Measurements from ENCODE around the gene GRM4.

GRCh38 chr6:34035704-34036356, 110.1 kb downstream of the GRM4 start:
- no peak for TF ChIP-seq EZH2 (IDR thresholded peaks at IDR 0.05; ENCODE audit: insufficient read depth, poor library complexity, severe bottlenecking)
- TF ChIP-seq EZH2phosphoT487 (IDR thresholded peaks at IDR 0.05; ENCODE audit: insufficient read depth, low read depth), result no peak
